ENCODE data around the gene OR8B12.
"Not testable (repeated sequence)": the region's sequence is repeated elsewhere in the genome, so short reads cannot be mapped to it uniquely, and the experiment has no call there.

The OR8B12 gene

GRCh38 chr11:124535552-124536232 is 7.8 kb downstream of the OR8B12 start:
- Histone ChIP-seq H3K36me3 (ENCODE audit: control insufficient read depth, insufficient read depth, low read length) (no peaks in the 10 kb centered on the region), H3K4me3 (ENCODE audit: insufficient read depth, low read depth, low read length, poor library complexity, severe bottlenecking) (no peak overlapping the region), H3K27ac (ENCODE audit: insufficient read depth, low read length, poor library complexity, severe bottlenecking) (no peak overlapping the region), H3K9me3 (ENCODE audit: control insufficient read depth, low read length) (no peaks in the 10 kb centered on the region), H3K4me1 (ENCODE audit: control insufficient read depth, insufficient read depth, low read length, poor library complexity, severe bottlenecking) (no peaks in the 10 kb centered on the region), H3K27me3 (replicated peaks; ENCODE audit: control insufficient read depth, insufficient read depth, low read length, poor library complexity, severe bottlenecking) (no peaks in the 10 kb centered on the region)
- no peak for DNase-seq

- Histone ChIP-seq H3K9me3 (ENCODE audit: control insufficient read depth, low read length) (no peaks in the 10 kb centered on the region), H3K4me1 (ENCODE audit: control insufficient read depth, insufficient read depth, low read length, poor library complexity, severe bottlenecking) (no peaks in the 10 kb centered on the region), H3K27ac (ENCODE audit: insufficient read depth, low read length, poor library complexity, severe bottlenecking) (no peak overlapping the region), H3K27me3 (replicated peaks; ENCODE audit: control insufficient read depth, insufficient read depth, low read length, poor library complexity, severe bottlenecking) (no peaks in the 10 kb centered on the region), H3K36me3 (ENCODE audit: control insufficient read depth, insufficient read depth, low read length) (no peaks in the 10 kb centered on the region), H3K4me3 (ENCODE audit: insufficient read depth, low read depth, low read length, poor library complexity, severe bottlenecking) (no peak overlapping the region)
- DNase-seq, result no peak
Measured at GRCh38 chr11:124534051-124534450, 9.4 kb downstream of the OR8B12 start.

GRCh38 chr11:124533626-124534025 is 9.8 kb downstream of the OR8B12 start:
- no peak overlapping the region for H3K4me3 ChIP-seq (ENCODE audit: insufficient read depth, low read depth, low read length, poor library complexity, severe bottlenecking)
- no peaks in the 10 kb centered on the region for H3K4me1 ChIP-seq (ENCODE audit: control insufficient read depth, insufficient read depth, low read length, poor library complexity, severe bottlenecking)
- H3K27ac ChIP-seq (ENCODE audit: insufficient read depth, low read length, poor library complexity, severe bottlenecking), result no peak overlapping the region
- no peaks in the 10 kb centered on the region for H3K27me3 ChIP-seq (replicated peaks; ENCODE audit: control insufficient read depth, insufficient read depth, low read length, poor library complexity, severe bottlenecking)
- no peaks in the 10 kb centered on the region for H3K36me3 ChIP-seq (ENCODE audit: control insufficient read depth, insufficient read depth, low read length)
- no peaks in the 10 kb centered on the region for H3K9me3 ChIP-seq (ENCODE audit: control insufficient read depth, low read length)
- no peak for DNase-seq

GRCh38 chr11:124520550-124520854 is 23.0 kb downstream of the OR8B12 start:
- no peaks in the 10 kb centered on the region for H3K9me3 ChIP-seq (ENCODE audit: control insufficient read depth, low read length)
- no peak for DNase-seq
- H3K36me3 ChIP-seq (ENCODE audit: control insufficient read depth, insufficient read depth, low read length), result no peaks in the 10 kb centered on the region
- H3K27ac ChIP-seq (ENCODE audit: insufficient read depth, low read length, poor library complexity, severe bottlenecking), result no peak overlapping the region
- no peaks in the 10 kb centered on the region for H3K27me3 ChIP-seq (replicated peaks; ENCODE audit: control insufficient read depth, insufficient read depth, low read length, poor library complexity, severe bottlenecking)
- H3K4me1 ChIP-seq (ENCODE audit: control insufficient read depth, insufficient read depth, low read length, poor library complexity, severe bottlenecking), result no peaks in the 10 kb centered on the region
- H3K4me3 ChIP-seq (ENCODE audit: insufficient read depth, low read depth, low read length, poor library complexity, severe bottlenecking), result no peak overlapping the region

- DNase-seq, result no peak
- H3K27me3 ChIP-seq (replicated peaks; ENCODE audit: control insufficient read depth, insufficient read depth, low read length, poor library complexity, severe bottlenecking), result no peaks in the 10 kb centered on the region
- no peaks in the 10 kb centered on the region for H3K4me1 ChIP-seq (ENCODE audit: control insufficient read depth, insufficient read depth, low read length, poor library complexity, severe bottlenecking)
- H3K27ac ChIP-seq (ENCODE audit: insufficient read depth, low read length, poor library complexity, severe bottlenecking), result no peak overlapping the region
- no peaks in the 10 kb centered on the region for H3K36me3 ChIP-seq (ENCODE audit: control insufficient read depth, insufficient read depth, low read length)
- no peak overlapping the region for H3K4me3 ChIP-seq (ENCODE audit: insufficient read depth, low read depth, low read length, poor library complexity, severe bottlenecking)
- no peaks in the 10 kb centered on the region for H3K9me3 ChIP-seq (ENCODE audit: control insufficient read depth, low read length)
Measured at GRCh38 chr11:124519850-124520549, 23.5 kb downstream of the OR8B12 start.

GRCh38 chr11:124518989-124519451 is 24.4 kb downstream of the OR8B12 start:
- H3K27me3 ChIP-seq (replicated peaks; ENCODE audit: control insufficient read depth, insufficient read depth, low read length, poor library complexity, severe bottlenecking), result no peaks in the 10 kb centered on the region
- H3K4me1 ChIP-seq (ENCODE audit: control insufficient read depth, insufficient read depth, low read length, poor library complexity, severe bottlenecking), result no peaks in the 10 kb centered on the region
- DNase-seq, result no peak
- no peaks in the 10 kb centered on the region for H3K36me3 ChIP-seq (ENCODE audit: control insufficient read depth, insufficient read depth, low read length)
- H3K4me3 ChIP-seq (ENCODE audit: insufficient read depth, low read depth, low read length, poor library complexity, severe bottlenecking), result no peak overlapping the region
- no peak overlapping the region for H3K27ac ChIP-seq (ENCODE audit: insufficient read depth, low read length, poor library complexity, severe bottlenecking)
- no peaks in the 10 kb centered on the region for H3K9me3 ChIP-seq (ENCODE audit: control insufficient read depth, low read length)

GRCh38 chr11:124517314-124517713 is 26.1 kb downstream of the OR8B12 start:
- no peaks in the 10 kb centered on the region for H3K27me3 ChIP-seq (replicated peaks; ENCODE audit: control insufficient read depth, insufficient read depth, low read length, poor library complexity, severe bottlenecking)
- no peak overlapping the region for H3K27ac ChIP-seq (ENCODE audit: insufficient read depth, low read length, poor library complexity, severe bottlenecking)
- no peak overlapping the region for H3K4me3 ChIP-seq (ENCODE audit: insufficient read depth, low read depth, low read length, poor library complexity, severe bottlenecking)
- DNase-seq, result no peak
- H3K4me1 ChIP-seq (ENCODE audit: control insufficient read depth, insufficient read depth, low read length, poor library complexity, severe bottlenecking), result no peaks in the 10 kb centered on the region
- no peaks in the 10 kb centered on the region for H3K36me3 ChIP-seq (ENCODE audit: control insufficient read depth, insufficient read depth, low read length)
- no peaks in the 10 kb centered on the region for H3K9me3 ChIP-seq (ENCODE audit: control insufficient read depth, low read length)

- not testable (repeated sequence) for H3K4me1 ChIP-seq (ENCODE audit: control insufficient read depth, insufficient read depth, low read length, poor library complexity, severe bottlenecking); H3K27me3 ChIP-seq (replicated peaks; ENCODE audit: control insufficient read depth, insufficient read depth, low read length, poor library complexity, severe bottlenecking); H3K36me3 ChIP-seq (ENCODE audit: control insufficient read depth, insufficient read depth, low read length); DNase-seq; H3K9me3 ChIP-seq (ENCODE audit: control insufficient read depth, low read length); H3K4me3 ChIP-seq (ENCODE audit: insufficient read depth, low read depth, low read length, poor library complexity, severe bottlenecking); H3K27ac ChIP-seq (ENCODE audit: insufficient read depth, low read length, poor library complexity, severe bottlenecking)
Measured at GRCh38 chr11:124514675-124515074, 28.8 kb downstream of the OR8B12 start.

- Histone ChIP-seq H3K4me1 (ENCODE audit: control insufficient read depth, insufficient read depth, low read length, poor library complexity, severe bottlenecking) (no peaks in the 10 kb centered on the region), H3K36me3 (ENCODE audit: control insufficient read depth, insufficient read depth, low read length) (no peaks in the 10 kb centered on the region), H3K27me3 (replicated peaks; ENCODE audit: control insufficient read depth, insufficient read depth, low read length, poor library complexity, severe bottlenecking) (no peaks in the 10 kb centered on the region), H3K27ac (ENCODE audit: insufficient read depth, low read length, poor library complexity, severe bottlenecking) (no peak overlapping the region), H3K9me3 (ENCODE audit: control insufficient read depth, low read length) (no peaks in the 10 kb centered on the region), H3K4me3 (ENCODE audit: insufficient read depth, low read depth, low read length, poor library complexity, severe bottlenecking) (no peak overlapping the region)
- no peak for DNase-seq
Measured at GRCh38 chr11:124514131-124514530, 29.3 kb downstream of the OR8B12 start.

- Histone ChIP-seq H3K27me3 (replicated peaks; ENCODE audit: control insufficient read depth, insufficient read depth, low read length, poor library complexity, severe bottlenecking) (no peaks in the 10 kb centered on the region), H3K27ac (ENCODE audit: insufficient read depth, low read length, poor library complexity, severe bottlenecking) (no peak overlapping the region), H3K4me1 (ENCODE audit: control insufficient read depth, insufficient read depth, low read length, poor library complexity, severe bottlenecking) (no peaks in the 10 kb centered on the region), H3K36me3 (ENCODE audit: control insufficient read depth, insufficient read depth, low read length) (no peaks in the 10 kb centered on the region), H3K4me3 (ENCODE audit: insufficient read depth, low read depth, low read length, poor library complexity, severe bottlenecking) (no peak overlapping the region), H3K9me3 (ENCODE audit: control insufficient read depth, low read length) (no peaks in the 10 kb centered on the region)
- DNase-seq, result no peak
Measured at GRCh38 chr11:124511745-124512144, 31.7 kb downstream of the OR8B12 start.

All from effector memory CD4-positive, alpha-beta T cell (primary cell).